H9 (cell line): ENCODE results near the gene RIOK2. TPM values are rescaled to one million over a fixed set of nuclear protein-coding genes. Genes with fewer than 3 reads are reported as not detected.

Experiments
- DNase-seq: peaks from one replicate; pipeline ENCODE4 v3.0.0-alpha.2; 2017
- H2AFZ ChIP-seq: one replicate; pipeline ENCODE4 v1.6.1; 2013; ENCODE audit warnings: mild to moderate bottlenecking, low read length, control low read depth, moderate library complexity
- H2AK5ac ChIP-seq: 2 replicates; pipeline ENCODE4 v1.6.1; 2013; ENCODE audit warnings: low read length, control low read depth, mixed read lengths; ENCODE audit not compliant: insufficient read length
- H2BK120ac ChIP-seq: one replicate; pipeline ENCODE4 v1.6.1; 2013; ENCODE audit warnings: low read depth, mild to moderate bottlenecking, low read length, control low read depth, inconsistent platforms; ENCODE audit not compliant: poor library complexity, severe bottlenecking
- H2BK12ac ChIP-seq: 2 replicates; pipeline ENCODE4 v1.6.1; 2013; ENCODE audit warnings: low read length, control low read depth, mixed read lengths, low read depth; ENCODE audit not compliant: insufficient read length
- H2BK15ac ChIP-seq: 2 replicates; pipeline ENCODE4 v1.6.1; 2013; ENCODE audit warnings: low read depth, low read length, control low read depth
- H2BK20ac ChIP-seq: one replicate; pipeline ENCODE4 v1.6.1; 2013; ENCODE audit warnings: low read depth, mild to moderate bottlenecking, low read length, control low read depth, inconsistent platforms; ENCODE audit not compliant: poor library complexity, severe bottlenecking
- H2BK5ac ChIP-seq: 2 replicates; pipeline ENCODE4 v1.6.1; 2013; ENCODE audit warnings: low read length, control low read depth, mixed read lengths; ENCODE audit not compliant: insufficient read length
- H3K14ac ChIP-seq: 2 replicates; pipeline ENCODE4 v1.6.1; 2013; ENCODE audit warnings: low read length, control low read depth; ENCODE audit not compliant: insufficient read depth
- H3K18ac ChIP-seq: 2 replicates; pipeline ENCODE4 v1.6.1; 2013; ENCODE audit warnings: low read depth, mild to moderate bottlenecking, mixed read lengths, low read length, control low read depth; ENCODE audit not compliant: insufficient read length
- H3K23ac ChIP-seq: 2 replicates; pipeline ENCODE4 v1.6.1; 2013; ENCODE audit warnings: low read length, control low read depth, mixed read lengths, low read depth; ENCODE audit not compliant: insufficient read length
- H3K23me2 ChIP-seq: 2 replicates; pipeline ENCODE4 v1.6.1; 2013; ENCODE audit warnings: low read depth, mild to moderate bottlenecking, mixed read lengths, low read length, control low read depth; ENCODE audit not compliant: insufficient read length, poor library complexity, severe bottlenecking
- H3K27ac ChIP-seq: 2 replicates; pipeline ENCODE4 v1.5.1; 2013; ENCODE audit warnings: low read length, control low read depth, mixed read lengths, low read depth; ENCODE audit not compliant: insufficient read length
- H3K27me3 ChIP-seq: 2 replicates; pipeline ENCODE4 v1.6.1; 2013; ENCODE audit warnings: low read length, control low read depth, inconsistent platforms; ENCODE audit not compliant: insufficient read depth
- H3K4ac ChIP-seq: 2 replicates; pipeline ENCODE4 v1.6.1; 2013; ENCODE audit warnings: low read depth, mild to moderate bottlenecking, control low read depth, inconsistent platforms, low read length, moderate library complexity
- H3K4me1 ChIP-seq: 2 replicates; pipeline ENCODE4 v1.6.1; 2013; ENCODE audit warnings: low read length, control low read depth, inconsistent platforms; ENCODE audit not compliant: insufficient read depth
- H3K4me2 ChIP-seq: 2 replicates; pipeline ENCODE4 v1.6.1; 2013; ENCODE audit warnings: low read length, control low read depth, mixed read lengths; ENCODE audit not compliant: insufficient read length, insufficient read depth
- H3K56ac ChIP-seq: 2 replicates; pipeline ENCODE4 v1.6.1; 2013; ENCODE audit warnings: low read depth, mild to moderate bottlenecking, mixed read lengths, low read length, control low read depth; ENCODE audit not compliant: insufficient read length
- H3K79me1 ChIP-seq: 2 replicates; pipeline ENCODE4 v1.6.1; 2013; ENCODE audit warnings: low read depth, mild to moderate bottlenecking, moderate library complexity, low read length, control low read depth, inconsistent platforms; ENCODE audit not compliant: insufficient read depth, poor library complexity, severe bottlenecking
- H3K79me2 ChIP-seq: 2 replicates; pipeline ENCODE4 v1.6.1; 2013; ENCODE audit warnings: low read length, control low read depth, inconsistent platforms; ENCODE audit not compliant: insufficient read depth
- H3K9ac ChIP-seq: 2 replicates; pipeline ENCODE4 v1.6.1; 2013; ENCODE audit warnings: low read length, control low read depth, mixed read lengths; ENCODE audit not compliant: insufficient read length; ENCODE audit errors: extremely low read depth
- H3K9me3 ChIP-seq: one replicate; pipeline ENCODE4 v1.6.1; 2013; ENCODE audit warnings: low read depth, low read length, inconsistent platforms; ENCODE audit not compliant: control insufficient read depth
- H3T11ph ChIP-seq: one replicate; pipeline ENCODE4 v1.6.1; 2013; ENCODE audit warnings: mild to moderate bottlenecking, low read length, control low read depth, inconsistent platforms
- H4K20me1 ChIP-seq: one replicate; pipeline ENCODE4 v1.6.1; 2013; ENCODE audit not compliant: control insufficient read depth, insufficient read length, insufficient read depth
- H4K5ac ChIP-seq: 2 replicates; pipeline ENCODE4 v1.6.1; 2013; ENCODE audit warnings: low read depth, mild to moderate bottlenecking, mixed read lengths, low read length, control low read depth; ENCODE audit not compliant: insufficient read length
- H4K8ac ChIP-seq: replicated peaks from 2 replicates; pipeline ENCODE4 v1.6.1; 2013; ENCODE audit warnings: low read length, control low read depth, mixed read lengths, low read depth; ENCODE audit not compliant: insufficient read length
- H4K91ac ChIP-seq: 2 replicates; pipeline ENCODE4 v1.6.1; 2013; ENCODE audit warnings: low read depth, mild to moderate bottlenecking, moderate library complexity, mixed read lengths, low read length, control low read depth; ENCODE audit not compliant: insufficient read length
- H3K27ac Mint-ChIP-seq, 3 experiments: 2 replicates in 2 of 3; 3 replicates in 1 of 3; pipeline ENCODE4 v1.8.0; 2020 to 2021; ENCODE audit warnings: mixed read lengths in 3 of 3, mild to moderate bottlenecking in 1 of 3, moderate library complexity in 1 of 3
- H3K27me3 Mint-ChIP-seq: 2 replicates; pipeline ENCODE4 v1.8.0; 2021; ENCODE audit warnings: low read depth, mild to moderate bottlenecking, moderate library complexity, mixed read lengths
- H3K36me3 Mint-ChIP-seq, 3 experiments: 2 replicates in 2 of 3; 3 replicates in 1 of 3; pipeline ENCODE4 v1.8.0; 2020 to 2021; ENCODE audit warnings: low read depth in 3 of 3, mixed read lengths in 3 of 3; ENCODE audit not compliant: insufficient read depth in 1 of 3
- H3K4me1 Mint-ChIP-seq, 2 experiments: 2 replicates each; pipeline ENCODE4 v1.8.0; 2020; ENCODE audit warnings: mixed read lengths in 2 of 2
- H3K4me3 Mint-ChIP-seq, 2 experiments: 2 replicates in 1 of 2; 3 replicates in 1 of 2; pipeline ENCODE4 v1.8.0; 2020 to 2021; ENCODE audit warnings: mild to moderate bottlenecking in 2 of 2, mixed read lengths in 2 of 2, moderate library complexity in 1 of 2
- H3K9me3 Mint-ChIP-seq, 2 experiments: 2 replicates in 1 of 2; 3 replicates in 1 of 2; pipeline ENCODE4 v1.8.0; 2020; ENCODE audit warnings: mild to moderate bottlenecking in 2 of 2, mixed read lengths in 2 of 2, moderate library complexity in 1 of 2
- CTCF ChIP-seq: fragments of 200-600 bp; sonication (generic); conservative IDR thresholded peaks from 3 replicates; pipeline ENCODE4 v1.8.0; 2021; ENCODE audit warnings: antibody characterized with exemption, mild to moderate bottlenecking
- WGBS: extraction: QIAGEN DNeasy Blood & Tissue Kit; methylation state at CpG from one replicate; pipeline ENCODE4 v1.1.7; 2013; ENCODE audit warnings: missing lambda C conversion rate, low lambda C conversion rate, mixed read lengths; ENCODE audit not compliant: insufficient read length; ENCODE audit errors: extremely low coverage; 5-methylcytosine and 5-hydroxymethylcytosine counted together
- total RNA-seq: library from RNA; stranded (reverse); gene quantifications from 2 replicates; pipeline ENCODE4 v1.2.1, GENCODE V29; 2021

The RIOK2 gene
- total RNA-seq, 1 experiment from 2014 or later, result 39.5 TPM

GRCh38 chr5:97167435-97167834, 15.6 kb downstream of the RIOK2 start:
- Histone ChIP-seq H2BK120ac (no peak overlapping the region), H3K14ac (no peak overlapping the region), H3K23me2 (no peaks in the 10 kb centered on the region), H3K4me1 (no peaks in the 10 kb centered on the region), H3T11ph (no peak overlapping the region), H2BK5ac (no peak overlapping the region), H2BK20ac (no peak overlapping the region), H3K9me3 (no peaks in the 10 kb centered on the region), H3K79me1 (no peaks in the 10 kb centered on the region), H3K9ac (no peak overlapping the region), H2AFZ (no peak overlapping the region), H3K23ac (no peak overlapping the region), H3K27me3 (no peaks in the 10 kb centered on the region), H2AK5ac (no peak overlapping the region), H2BK12ac (no peak overlapping the region), H3K18ac (no peak overlapping the region), H4K8ac (no peak overlapping the region), H3K27ac (no peak overlapping the region), H4K5ac (no peak overlapping the region), H4K91ac (no peak overlapping the region), H3K4ac (no peak overlapping the region), H3K79me2 (no peaks in the 10 kb centered on the region), H3K4me2 (no peak overlapping the region), H3K56ac (no peak overlapping the region), H4K20me1 (no peaks in the 10 kb centered on the region), H2BK15ac (no peak overlapping the region)
- H3K9me3 Mint-ChIP-seq, result no peaks in the 10 kb centered on the region
- no peak overlapping the region for H3K27ac Mint-ChIP-seq
- no peaks in the 10 kb centered on the region for H3K4me1 Mint-ChIP-seq
- H3K27me3 Mint-ChIP-seq, result no peaks in the 10 kb centered on the region
- no peak for DNase-seq
- TF ChIP-seq CTCF, result no peak
- H3K4me3 Mint-ChIP-seq, result no peak overlapping the region
- no CpG with 5 or more reads among the region's 6 CpGs for WGBS
- H3K36me3 Mint-ChIP-seq, result peaks cover 21 to 78% (median 47%) of the 10 kb centered on the region in 3 experiments; a peak in 6 of 7 replicates
